Eye (tissue), 1 donor: Measurements from ENCODE around the gene JAG1.

Source experiments
- DNase-seq: peaks from one replicate; pipeline ENCODE4 v3.0.0-alpha.2; 2015

JAG1 gene

GRCh38 chr20:10673842-10674683, at the start of gene JAG1:
Gene JAG1 (minus strand): TSS chr20:10673999. CDS start chr20:10673530, 469 bp downstream.
- DNase-seq = peak; percentile 98

GRCh38 chr20:10721976-10722375, 48.2 kb upstream of the JAG1 start:
- DNase-seq = no peak

- no peak for DNase-seq
Measured at GRCh38 chr20:10721137-10721896, 47.5 kb upstream of the JAG1 start.

- DNase-seq = no peak
Measured at GRCh38 chr20:10720565-10720964, 46.8 kb upstream of the JAG1 start.

GRCh38 chr20:10719740-10720385, 46.1 kb upstream of the JAG1 start:
- no peak for DNase-seq

- no peak for DNase-seq
Measured at GRCh38 chr20:10718661-10719060, 44.9 kb upstream of the JAG1 start.

GRCh38 chr20:10716855-10717254, 43.1 kb upstream of the JAG1 start:
- DNase-seq = no peak

GRCh38 chr20:10715035-10715434, 41.2 kb upstream of the JAG1 start:
- no peak for DNase-seq

- DNase-seq = no peak
Measured at GRCh38 chr20:10714236-10714975, 40.6 kb upstream of the JAG1 start.

GRCh38 chr20:10713161-10713560, 39.4 kb upstream of the JAG1 start:
- DNase-seq = no peak

GRCh38 chr20:10711903-10712451, 38.2 kb upstream of the JAG1 start:
- DNase-seq = no peak

- DNase-seq = no peak
Measured at GRCh38 chr20:10710991-10711775, 37.4 kb upstream of the JAG1 start.

- DNase-seq = no peak
Measured at GRCh38 chr20:10709916-10710315, 36.1 kb upstream of the JAG1 start.

GRCh38 chr20:10708351-10709185, 34.8 kb upstream of the JAG1 start:
- no peak for DNase-seq

- no peak for DNase-seq
Measured at GRCh38 chr20:10707791-10708190, 34.0 kb upstream of the JAG1 start.

- DNase-seq = no peak
Measured at GRCh38 chr20:10707068-10707467, 33.3 kb upstream of the JAG1 start.

GRCh38 chr20:10706460-10706811, 32.6 kb upstream of the JAG1 start:
- no peak for DNase-seq

- no peak for DNase-seq
Measured at GRCh38 chr20:10705801-10706459, 32.1 kb upstream of the JAG1 start.

GRCh38 chr20:10701607-10702006, 27.8 kb upstream of the JAG1 start:
- no peak for DNase-seq

GRCh38 chr20:10699941-10700340, 26.1 kb upstream of the JAG1 start:
- DNase-seq = no peak
